ENCODE data around the gene CEMIP. TPM values are rescaled to one million over a fixed set of nuclear protein-coding genes. Genes with fewer than 3 reads are reported as not detected.

CEMIP gene
- total and polyA plus RNA-seq, 2 of the 8 experiments (the other 6 are each of a cell fraction or from before 2014, with no cell fraction given), result 0.11 to 0.60 TPM

DNA sequence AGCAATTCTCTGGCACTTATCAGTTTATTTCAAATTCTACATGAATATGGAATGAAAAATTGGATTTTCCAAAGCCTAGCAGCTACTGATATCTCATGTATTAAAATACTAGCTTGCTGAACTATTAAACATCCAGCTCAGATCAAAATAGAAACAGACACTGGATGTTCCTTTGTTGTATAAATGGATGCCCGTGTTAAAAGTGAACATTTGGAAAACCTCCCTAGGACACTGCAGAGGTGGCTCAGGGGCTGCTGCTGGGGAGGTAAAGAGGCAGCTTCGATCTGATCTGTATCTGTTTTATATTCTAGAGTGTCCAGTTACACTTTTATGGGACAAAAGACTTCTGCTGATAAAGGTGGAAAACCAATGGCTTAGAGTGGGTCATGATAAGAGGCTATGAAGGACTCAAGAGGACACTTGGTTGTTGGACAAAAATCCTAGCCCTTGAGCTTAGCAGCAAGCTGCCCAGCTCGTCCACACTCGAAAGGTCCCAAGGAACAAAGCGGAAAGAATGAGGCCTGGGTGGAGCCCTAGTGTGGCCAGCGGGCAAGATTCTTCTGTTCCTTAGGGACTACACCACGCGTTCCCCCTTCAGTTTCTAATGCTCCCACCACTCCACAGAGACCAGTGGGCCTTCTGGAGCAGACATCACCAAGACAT, 200.5 kb downstream of the CEMIP start (continued):
- no peak for TF ChIP-seq RXRA (IDR thresholded peaks at IDR 0.05; ENCODE audit: insufficient read depth, low read depth, low read length)
- TF ChIP-seq HDAC6 (IDR thresholded peaks at IDR 0.05; ENCODE audit: low read depth, low read length), result no peak
- TF ChIP-seq SAP30 (IDR thresholded peaks at IDR 0.05; ENCODE audit: insufficient read depth, insufficient replicate concordance, low read length), result no peak
- no peak for TF ChIP-seq KDM1A (IDR thresholded peaks at IDR 0.05; ENCODE audit: borderline replicate concordance, low read length)
- TF ChIP-seq BRCA1 (IDR thresholded peaks at IDR 0.05; ENCODE audit: low read depth, low read length), result no peak
- TF ChIP-seq CHD7 (IDR thresholded peaks at IDR 0.05; ENCODE audit: insufficient replicate concordance, low read length), result no peak
- no peak for TF ChIP-seq SIX5 (IDR thresholded peaks at IDR 0.05; ENCODE audit: low read depth, low read length)
- TF ChIP-seq POLR2AphosphoS5 (IDR thresholded peaks at IDR 0.05; ENCODE audit: low read depth, low read length), result no peak
